SIG-M5 treated with dmso at 0.1 percent for 504 hours (cell line): ENCODE measurements around the gene GNAO1.

Experiments used
- DNase-seq: peaks from one replicate; lab custom pipeline; 2025; ENCODE audit not compliant: unreplicated experiment; lab: John Stamatoyannopoulos, UW

Gene GNAO1

GRCh38 chr16:56234737-56235136, 43.4 kb downstream of the GNAO1 start:
- peak; percentile 42 for DNase-seq

DNA sequence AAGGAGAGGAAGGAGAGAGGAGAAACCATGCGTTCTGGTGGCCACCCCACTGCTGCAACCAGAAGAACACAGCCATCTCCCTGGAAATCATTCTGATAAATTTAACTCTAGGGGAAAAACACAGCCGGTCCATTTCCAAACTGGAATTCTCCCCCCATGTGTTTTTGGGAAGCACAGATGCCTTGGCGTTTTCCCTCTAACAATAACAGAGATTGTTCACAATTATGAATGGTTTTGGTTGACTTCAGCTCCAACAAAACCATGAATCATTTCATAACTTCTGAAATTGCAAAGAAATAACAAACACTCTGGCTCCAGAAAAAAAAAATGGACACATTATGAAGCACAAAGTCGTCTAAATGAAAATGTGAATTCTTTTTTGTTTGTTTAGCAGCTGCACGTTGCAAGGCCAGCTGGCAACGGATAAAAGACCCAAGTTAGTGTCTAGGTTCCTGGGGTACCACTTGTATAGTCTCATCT, 46.2 kb downstream of the GNAO1 start:
- DNase-seq = no peak

GRCh38 chr16:56238188-56238587, 46.9 kb downstream of the GNAO1 start:
- no peak for DNase-seq

GRCh38 chr16:56241596-56241995, 50.3 kb downstream of the GNAO1 start:
- no peak for DNase-seq

DNA sequence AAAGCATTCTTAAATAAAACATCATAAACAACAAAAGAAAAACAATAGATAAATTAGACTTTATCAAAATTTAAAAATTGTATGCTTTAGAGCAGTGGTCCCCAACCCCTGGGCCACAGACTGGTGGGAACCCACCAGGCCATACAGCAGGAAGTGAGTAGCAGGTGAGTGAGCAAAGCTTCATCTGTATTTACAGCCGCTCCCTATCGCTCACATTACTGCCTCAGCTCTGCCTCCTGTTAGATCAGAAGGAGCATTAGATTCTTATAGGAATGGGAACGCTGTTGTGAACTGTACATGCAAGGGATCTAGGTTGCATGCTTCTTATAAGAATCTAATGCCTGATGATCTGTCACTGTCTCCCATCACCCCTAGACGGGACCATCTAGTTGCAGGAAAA, 51.5 kb downstream of the GNAO1 start:
- no peak for DNase-seq

DNA sequence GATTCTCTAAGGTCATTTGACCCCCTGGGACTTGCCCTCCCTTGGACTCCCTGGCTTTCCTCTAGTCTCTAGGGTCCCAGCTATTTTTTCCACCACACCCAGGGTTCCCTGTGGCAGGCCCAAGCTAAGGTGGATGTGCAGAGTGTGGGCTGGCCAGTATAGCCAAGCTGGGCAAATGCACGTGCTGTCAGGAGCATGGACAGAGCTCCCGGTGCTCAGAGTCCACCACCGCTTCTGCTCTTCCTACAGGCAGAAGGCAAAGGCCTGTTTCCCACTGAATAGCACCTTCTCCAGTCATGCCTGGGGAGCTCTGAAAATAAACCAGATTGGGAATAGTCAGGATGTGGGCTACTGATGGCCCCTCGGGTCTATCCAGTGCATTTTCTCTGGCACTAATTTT, 53.3 kb downstream of the GNAO1 start:
- no peak for DNase-seq

DNA sequence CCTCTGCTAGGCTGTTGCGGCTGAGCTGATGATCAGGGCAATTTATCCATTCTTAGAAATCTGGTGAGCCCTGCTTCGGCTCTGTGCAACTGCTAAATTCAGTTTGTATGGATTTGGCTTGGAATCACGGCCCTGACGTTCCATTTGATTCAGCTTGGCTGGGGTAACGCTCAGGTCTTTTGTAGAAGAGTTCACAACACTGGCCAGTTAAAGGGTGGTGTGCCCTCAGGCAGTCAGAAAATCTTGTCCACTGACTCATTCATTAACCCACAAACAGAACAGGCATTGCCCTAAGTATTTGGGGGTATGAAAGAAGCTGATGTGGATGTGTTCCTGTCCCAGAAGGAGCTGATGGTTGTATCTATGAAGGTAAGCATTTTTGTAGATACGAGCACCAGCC, 53.9 kb downstream of the GNAO1 start:
- no peak for DNase-seq

DNA sequence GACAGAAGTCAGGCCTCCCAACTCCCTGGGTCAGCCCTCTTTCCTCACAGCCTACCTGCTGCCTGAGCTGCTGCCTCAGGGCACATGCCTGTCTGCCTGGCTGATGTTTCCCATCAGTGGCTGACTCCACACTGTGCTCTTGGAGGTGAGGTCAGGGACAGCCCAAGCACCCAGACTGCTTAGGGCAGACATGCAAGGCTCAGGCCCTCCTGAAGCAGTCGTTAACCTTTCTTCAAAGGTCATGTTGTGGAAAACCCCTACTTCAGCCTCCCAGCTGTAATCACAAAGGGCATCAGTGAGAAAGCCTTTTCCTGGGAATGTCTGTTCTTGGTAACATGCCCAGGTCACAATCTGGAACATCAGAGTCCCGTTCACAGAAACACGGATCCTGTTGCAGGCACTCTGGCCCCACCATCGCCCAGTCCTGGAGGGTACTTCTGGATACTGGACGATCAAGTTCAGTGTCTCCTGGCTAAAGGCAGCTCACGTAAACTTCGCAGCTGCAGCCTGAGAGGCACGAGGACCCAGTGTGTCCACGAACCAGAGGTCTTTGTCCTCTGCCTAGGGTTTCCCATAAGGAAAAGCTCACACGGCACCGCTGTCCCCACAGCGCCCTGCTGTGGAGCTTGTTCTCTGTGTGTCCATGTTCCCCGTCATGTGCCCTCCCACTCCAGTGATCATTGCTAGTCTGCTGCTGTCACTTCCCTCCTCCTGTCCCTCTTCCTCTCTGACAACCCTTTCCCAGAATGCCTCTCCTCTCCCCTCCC, 54.9 kb downstream of the GNAO1 start:
- no peak for DNase-seq

- DNase-seq = no peak
Measured at GRCh38 chr16:56247018-56247417, 55.7 kb downstream of the GNAO1 start.

DNA sequence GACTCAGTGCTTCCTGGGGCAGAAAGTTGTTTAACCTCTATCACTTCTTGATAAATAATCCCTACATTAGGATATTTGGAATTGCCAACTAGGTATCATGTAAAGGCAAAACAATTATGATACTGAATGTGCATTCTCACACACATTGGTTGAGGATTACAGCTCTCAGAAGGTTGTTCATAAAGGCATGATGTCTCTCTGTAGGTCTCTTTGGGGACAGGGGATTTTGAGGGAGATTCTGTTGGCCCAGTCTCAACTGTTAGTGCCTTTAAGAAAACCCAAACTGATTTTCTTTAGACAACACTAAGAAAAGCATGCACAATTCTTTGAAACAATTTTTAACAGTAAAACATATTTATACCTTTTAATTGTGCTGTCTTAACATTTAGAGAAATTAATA, 56.5 kb downstream of the GNAO1 start:
- DNase-seq = no peak

- DNase-seq = no peak
Measured at GRCh38 chr16:56252835-56253234, 61.5 kb downstream of the GNAO1 start.

- DNase-seq = no peak
Measured at GRCh38 chr16:56255904-56256303, 64.6 kb downstream of the GNAO1 start.

- DNase-seq = no peak
Measured at GRCh38 chr16:56257239-56257638, 66.0 kb downstream of the GNAO1 start.

GRCh38 chr16:56257666-56258342, 66.5 kb downstream of the GNAO1 start:
- DNase-seq = no peak

- no peak for DNase-seq
Measured at GRCh38 chr16:56258508-56259424, 67.5 kb downstream of the GNAO1 start.

DNA sequence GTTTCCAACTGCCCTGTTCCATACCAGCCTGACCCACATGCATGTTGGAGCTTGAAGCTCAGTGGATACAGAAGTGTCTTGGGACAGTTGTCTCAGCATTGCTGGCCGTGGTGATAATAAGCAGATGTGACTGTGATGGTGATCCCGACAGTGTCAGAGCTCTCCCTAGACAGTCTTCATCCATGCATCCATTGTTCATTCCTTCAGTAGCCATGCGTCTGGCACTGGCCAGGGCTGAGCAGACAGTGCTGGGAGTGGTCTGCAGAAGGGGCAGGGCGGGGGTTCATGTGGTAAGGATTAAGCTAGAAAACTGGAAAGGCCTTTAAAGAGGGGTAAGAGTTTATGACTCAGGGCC, 68.1 kb downstream of the GNAO1 start:
- no peak for DNase-seq

DNA sequence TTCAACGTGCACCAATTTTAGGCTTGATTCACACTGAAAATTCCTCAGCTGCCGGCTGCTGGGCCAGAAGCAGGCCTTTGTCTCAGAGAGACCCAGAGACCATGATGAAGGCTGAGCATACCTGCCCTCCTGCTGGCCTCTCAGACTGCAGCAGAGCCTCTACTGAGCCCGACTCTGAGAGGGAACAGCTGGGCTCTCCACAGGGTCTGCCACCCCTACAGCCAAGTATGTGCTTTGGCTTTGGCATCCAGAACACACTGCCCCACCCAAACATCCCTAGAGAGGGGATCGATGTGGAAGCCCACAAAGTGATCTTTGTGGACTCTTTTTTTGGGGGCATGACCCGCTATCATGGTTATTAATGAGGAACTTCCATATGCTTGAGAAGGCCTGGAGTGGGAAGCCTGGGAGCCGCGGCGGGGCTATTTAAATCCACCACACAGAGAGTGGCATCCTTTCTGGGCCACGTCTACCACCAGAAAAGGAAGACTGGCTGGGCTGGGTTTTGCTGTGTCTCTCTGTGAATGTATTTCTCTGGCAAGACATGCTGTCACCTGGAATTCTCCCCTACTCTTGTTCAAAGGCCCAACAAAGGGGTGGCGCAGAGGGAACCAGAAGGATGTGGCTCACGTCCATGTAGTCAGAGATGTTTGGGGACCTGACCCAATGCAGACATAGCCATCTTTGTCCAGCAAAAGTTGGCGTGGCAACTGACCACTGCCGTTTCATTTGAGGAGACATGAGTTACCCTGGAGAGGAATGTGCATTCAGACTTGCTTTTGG, 69.3 kb downstream of the GNAO1 start:
- DNase-seq = no peak

GRCh38 chr16:56261656-56262055, 70.4 kb downstream of the GNAO1 start:
- no peak for DNase-seq

DNA sequence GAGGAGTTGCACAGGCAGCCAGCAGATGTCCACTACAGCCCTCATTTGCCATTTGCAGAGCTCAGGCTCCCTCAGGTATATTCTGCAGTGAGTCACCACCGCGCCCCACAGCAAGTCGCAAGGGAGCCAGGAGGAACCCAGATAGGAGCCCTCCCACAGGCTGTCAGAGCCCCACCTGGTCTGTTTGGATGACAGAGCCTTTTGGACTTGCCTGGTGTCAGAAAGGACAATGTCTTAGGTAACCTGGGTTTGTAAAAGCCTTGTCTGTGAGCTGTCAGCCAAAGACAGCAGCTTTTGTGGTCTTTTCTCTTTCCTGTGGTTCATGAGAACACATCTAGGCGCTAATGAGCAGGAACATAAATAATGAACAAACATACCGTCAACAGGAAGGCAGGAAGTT, 70.9 kb downstream of the GNAO1 start:
- no peak for DNase-seq

- DNase-seq = no peak
Measured at GRCh38 chr16:56262551-56263245, 71.4 kb downstream of the GNAO1 start.
